Hepatocyte (in vitro differentiated cells): ENCODE data around the gene DAGLB. TPM values are rescaled to one million over a fixed set of nuclear protein-coding genes. Genes with fewer than 3 reads are reported as not detected.
A peak's percentile ranks its signal among the peaks of the same experiment; 100 is the strongest.

Experiments
- DNase-seq: peaks from one replicate; pipeline ENCODE4 v3.0.0-alpha.2; 2016; ENCODE audit warnings: low spot score
- H2AFZ ChIP-seq: fragments of 200-600 bp; sonication (generic); 2 replicates; pipeline ENCODE4 v1.6.0; 2016; ENCODE audit warnings: antibody characterized with exemption, mild to moderate bottlenecking
- H3K27ac ChIP-seq: fragments of 200-600 bp; sonication (generic); 2 replicates; pipeline ENCODE4 v1.5.1; 2016; ENCODE audit warnings: mild to moderate bottlenecking
- H3K27me3 ChIP-seq: fragments of 200-600 bp; sonication (generic); 2 replicates; pipeline ENCODE4 v1.6.1; 2016
- H3K36me3 ChIP-seq: fragments of 200-600 bp; sonication (generic); replicated peaks from 2 replicates; pipeline ENCODE4 v1.5.1; 2016; ENCODE audit warnings: low read depth; ENCODE audit not compliant: insufficient read depth
- H3K4me1 ChIP-seq: fragments of 200-600 bp; sonication (generic); 2 replicates; pipeline ENCODE4 v1.5.1; 2016; ENCODE audit warnings: mild to moderate bottlenecking, moderate library complexity; ENCODE audit not compliant: insufficient read depth
- H3K4me2 ChIP-seq: fragments of 200-600 bp; sonication (generic); 2 replicates; pipeline ENCODE4 v1.6.0; 2016
- H3K4me3 ChIP-seq: fragments of 200-600 bp; sonication (generic); 2 replicates; pipeline ENCODE4 v1.5.1; 2016; ENCODE audit warnings: mild to moderate bottlenecking
- H3K79me2 ChIP-seq: fragments of 200-600 bp; sonication (generic); 2 replicates; pipeline ENCODE4 v1.6.0; 2017; ENCODE audit warnings: mild to moderate bottlenecking
- H3K9me2 ChIP-seq: fragments of 200-600 bp; sonication (generic); replicated peaks from 2 replicates; pipeline ENCODE4 v1.6.0; 2017; ENCODE audit warnings: mild to moderate bottlenecking; ENCODE audit not compliant: insufficient read depth
- H3K9me3 ChIP-seq: fragments of 200-600 bp; sonication (generic); 2 replicates; pipeline ENCODE4 v1.5.1; 2016; ENCODE audit warnings: low read depth, mild to moderate bottlenecking
- H4K20me1 ChIP-seq: fragments of 200-600 bp; sonication (generic); 2 replicates; pipeline ENCODE4 v1.6.0; 2016; ENCODE audit warnings: mild to moderate bottlenecking; ENCODE audit not compliant: insufficient read depth, poor library complexity, severe bottlenecking
- CTCF ChIP-seq: fragments of 200-600 bp; sonication (generic); IDR thresholded peaks from 2 replicates; pipeline ENCODE4 v1.5.1; 2016; ENCODE audit warnings: antibody characterized with exemption, mild to moderate bottlenecking; ENCODE audit not compliant: poor library complexity
- EZH2 ChIP-seq: fragments of 200-600 bp; sonication (generic); IDR thresholded peaks from 2 replicates; pipeline ENCODE4 v1.6.1; 2016; ENCODE audit warnings: antibody characterized with exemption, mild to moderate bottlenecking, borderline replicate concordance
- EZH2phosphoT487 ChIP-seq: fragments of 200-600 bp; sonication (generic); IDR thresholded peaks from one replicate; pipeline ENCODE4 v1.6.1; 2018; ENCODE audit warnings: antibody characterized with exemption, mild to moderate bottlenecking, low read depth, moderate library complexity; ENCODE audit not compliant: unreplicated experiment, severe bottlenecking
- WGBS: methylation state at CpG from one replicate; pipeline ENCODE4 v1.1.6; 2016; ENCODE audit warnings: low lambda C conversion rate; ENCODE audit errors: missing lambda C conversion rate; 5-methylcytosine and 5-hydroxymethylcytosine counted together
- polyA plus RNA-seq: library from polyadenylated mRNA; unstranded; fragments of >200 nt; fragmentation: Nextera tagmentation; extraction: Ambion mirVana; gene quantifications from 2 replicates; pipeline ENCODE4 v1.2.1, GENCODE V29; 2016
- total RNA-seq: library from RNA; depleted of rRNA; stranded (reverse); fragments of >200 nt; gene quantifications from 2 replicates; pipeline ENCODE4 v1.2.3, GENCODE V29; 2014

DAGLB gene
- total and polyA plus RNA-seq, 2 experiments from 2014 or later, result 17.5 to 22.2 TPM

- Histone ChIP-seq H3K36me3 (no peaks in the 10 kb centered on the region), H3K9me3 (no peaks in the 10 kb centered on the region), H3K79me2 (peaks cover 27% of the 10 kb centered on the region), H3K9me2 (no peaks in the 10 kb centered on the region), H3K27ac (peak overlapping the region; percentile 92), H3K27me3 (no peaks in the 10 kb centered on the region), H3K4me2 (peak overlapping the region; percentile 67), H2AFZ (no peak overlapping the region), H3K4me3 (no peak overlapping the region), H4K20me1 (no peaks in the 10 kb centered on the region), H3K4me1 (peaks cover 5% of the 10 kb centered on the region)
- DNase-seq, result peak; percentile 20
- 95% methylated on average over 16 of the region's 16 CpGs for WGBS
- TF ChIP-seq EZH2 (no peak), EZH2phosphoT487 (no peak), CTCF (no peak)
These were observed 1.3 kb upstream of the DAGLB start for GRCh38 chr7:6448943-6449543.

- Histone ChIP-seq H3K9me3 (no peaks in the 10 kb centered on the region), H3K4me2 (peak overlapping the region; percentile 78), H3K79me2 (peaks cover 43% of the 10 kb centered on the region), H3K4me3 (peak overlapping the region; percentile 56), H2AFZ (peak overlapping the region; percentile 64), H4K20me1 (no peaks in the 10 kb centered on the region), H3K4me1 (peaks cover 5% of the 10 kb centered on the region), H3K27me3 (no peaks in the 10 kb centered on the region), H3K9me2 (no peaks in the 10 kb centered on the region), H3K27ac (peak overlapping the region; percentile 92), H3K36me3 (no peaks in the 10 kb centered on the region)
- DNase-seq, result peak; percentile 91
- no peak for TF ChIP-seq EZH2
- no peak for TF ChIP-seq EZH2phosphoT487
- TF ChIP-seq CTCF, result no peak
- 15% methylated on average over 29 of the region's 29 CpGs for WGBS
These were observed 745 bp downstream of the DAGLB start for GRCh38 chr7:6446838-6447580.

- Histone ChIP-seq H3K36me3 (no peaks in the 10 kb centered on the region), H3K27me3 (no peaks in the 10 kb centered on the region), H3K4me1 (peaks cover 5% of the 10 kb centered on the region), H3K9me3 (no peaks in the 10 kb centered on the region), H3K79me2 (peaks cover 63% of the 10 kb centered on the region), H3K4me2 (no peak overlapping the region), H3K9me2 (no peaks in the 10 kb centered on the region), H3K27ac (peak overlapping the region; percentile 22), H3K4me3 (no peak overlapping the region), H4K20me1 (peaks cover 2% of the 10 kb centered on the region), H2AFZ (no peak overlapping the region)
- TF ChIP-seq EZH2phosphoT487 (no peak), CTCF (no peak), EZH2 (no peak)
- no peak for DNase-seq
- 98% methylated on average over 13 of the region's 13 CpGs for WGBS
These were observed 3.1 kb downstream of the DAGLB start for GRCh38 chr7:6444516-6445269.
